Muscle of leg (tissue), 16 donors: ENCODE measurements around the gene ZNRF4. TPM values are rescaled to one million over a fixed set of nuclear protein-coding genes. Genes with fewer than 3 reads are reported as not detected.
"Not testable (repeated sequence)": the region's sequence is repeated elsewhere in the genome, so short reads cannot be mapped to it uniquely, and the experiment has no call there.

Source experiments
- DNase-seq: peaks from one replicate; pipeline ENCODE4 v3.0.0; 2013
- H3K27ac ChIP-seq: one replicate; pipeline ENCODE4 v1.5.1; 2013; ENCODE audit warnings: mild to moderate bottlenecking, low read length, control low read depth
- H3K27me3 ChIP-seq: one replicate; pipeline ENCODE4 v1.6.1; 2013; ENCODE audit warnings: low read length; ENCODE audit not compliant: control insufficient read depth, insufficient read depth
- H3K36me3 ChIP-seq: one replicate; pipeline ENCODE4 v1.6.1; 2013; ENCODE audit warnings: low read length; ENCODE audit not compliant: control insufficient read depth, insufficient read depth
- H3K4me1 ChIP-seq: one replicate; pipeline ENCODE4 v1.6.1; 2013; ENCODE audit warnings: low read length; ENCODE audit not compliant: control insufficient read depth, insufficient read depth
- H3K4me3 ChIP-seq: one replicate; pipeline ENCODE4 v1.5.1; 2013; ENCODE audit warnings: low read length, control low read depth
- H3K9me3 ChIP-seq: replicated peaks from 2 replicates; pipeline ENCODE4 v1.6.1; 2013; ENCODE audit warnings: low read depth, low read length; ENCODE audit not compliant: control insufficient read depth
- WGBS: methylation state at CpG from one replicate; pipeline ENCODE4 v1.1.5; 2013; ENCODE audit warnings: missing lambda C conversion rate; ENCODE audit not compliant: insufficient coverage; 5-methylcytosine and 5-hydroxymethylcytosine counted together
- long read RNA-seq, 11 donors: transcript quantifications; one replicate each; lab custom pipeline, GENCODE V29; 2026
- polyA plus RNA-seq, 8 donors: library from polyadenylated mRNA; unstranded; fragments of 120-200 nt; gene quantifications; one replicate each; pipeline versions ENCODE4 v1.2.1 to v1.2.3, GENCODE V29; 2013; ENCODE audit warnings: inconsistent platforms in 1 of 8, low replicate concordance in 1 of 8; ENCODE audit not compliant: insufficient read length in 8 of 8, insufficient read depth in 1 of 8
- total RNA-seq: library from RNA; stranded (reverse); fragments of 120-200 nt; gene quantifications from one replicate; pipeline ENCODE4 v1.2.4, GENCODE V29; 2013

Gene ZNRF4
- total RNA-seq (not detected), polyA plus RNA-seq (not detected)
- long read RNA-seq, donor 1: 0 reads
- long read RNA-seq, donor 2: 0 reads
- long read RNA-seq, donor 3: 0 reads
- long read RNA-seq, donor 4: 0 reads
- long read RNA-seq, donor 5: 0 reads
- long read RNA-seq, donor 6: 0 reads
- long read RNA-seq, donor 7: 0 reads
- long read RNA-seq, donor 8: 0 reads
- long read RNA-seq, donor 9: 0 reads
- long read RNA-seq, donor 10: 0 reads
- long read RNA-seq, donor 11, partial matches to known transcripts: 0 of 1 reads
- long read RNA-seq, donor 11, other reads (novel, unspliced or antisense): 0 of 1 reads

DNA sequence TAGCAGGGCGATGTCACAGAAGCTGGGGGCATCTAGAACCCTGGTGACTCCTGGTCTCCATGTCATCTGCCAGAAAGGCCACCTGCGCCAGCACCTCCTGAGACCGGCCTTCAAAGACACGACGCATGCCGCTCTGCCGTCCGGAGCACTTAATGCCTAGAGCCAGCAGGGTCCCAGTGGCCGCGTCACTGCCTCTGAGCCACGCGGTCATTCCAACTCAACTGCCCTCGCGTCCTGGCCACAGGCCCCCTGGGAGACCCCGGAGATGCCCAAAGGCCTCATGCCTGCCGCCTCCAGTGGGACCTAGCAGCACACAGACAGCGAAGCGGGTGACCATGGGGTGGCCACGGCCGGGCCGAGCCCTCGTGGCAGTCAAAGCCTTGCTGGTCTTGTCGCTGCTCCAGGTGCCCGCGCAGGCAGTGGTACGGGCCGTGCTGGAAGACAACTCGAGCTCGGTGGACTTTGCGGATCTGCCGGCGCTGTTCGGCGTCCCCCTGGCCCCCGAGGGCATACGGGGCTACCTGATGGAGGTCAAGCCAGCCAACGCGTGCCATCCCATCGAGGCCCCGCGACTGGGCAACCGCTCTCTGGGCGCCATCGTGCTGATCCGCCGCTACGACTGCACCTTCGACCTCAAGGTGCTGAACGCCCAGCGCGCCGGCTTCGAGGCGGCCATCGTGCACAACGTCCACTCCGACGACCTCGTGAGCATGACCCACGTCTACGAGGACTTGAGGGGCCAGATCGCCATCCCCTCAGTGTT is at the start of gene ZNRF4:
TSS of gene ZNRF4 (plus strand) at position 51 of the 763 bp plus-strand sequence. CDS start at position 126, 75 bp downstream.
- WGBS: 93% methylated on average over 62 of the region's 62 CpGs
- peaks cover 2% of the 10 kb centered on the region for H3K27me3 ChIP-seq

GRCh38 chr19:5406198-5406597 is 49.0 kb upstream of the ZNRF4 start:
- not testable (repeated sequence) for H3K27me3 ChIP-seq, H3K36me3 ChIP-seq, H3K4me3 ChIP-seq, H3K27ac ChIP-seq, H3K9me3 ChIP-seq, DNase-seq, H3K4me1 ChIP-seq
- no CpG with 5 or more reads among the region's 6 CpGs for WGBS

More for the DNA sequence above, at the start of gene ZNRF4:
- DNase-seq: no peak
- Histone ChIP-seq H3K9me3 (no peaks in the 10 kb centered on the region), H3K27ac (no peak within 1 kb of the TSS), H3K4me3 (no peak within 1 kb of the TSS), H3K36me3 (no peaks in the 10 kb centered on the region), H3K4me1 (no peaks in the 10 kb centered on the region)

DNA sequence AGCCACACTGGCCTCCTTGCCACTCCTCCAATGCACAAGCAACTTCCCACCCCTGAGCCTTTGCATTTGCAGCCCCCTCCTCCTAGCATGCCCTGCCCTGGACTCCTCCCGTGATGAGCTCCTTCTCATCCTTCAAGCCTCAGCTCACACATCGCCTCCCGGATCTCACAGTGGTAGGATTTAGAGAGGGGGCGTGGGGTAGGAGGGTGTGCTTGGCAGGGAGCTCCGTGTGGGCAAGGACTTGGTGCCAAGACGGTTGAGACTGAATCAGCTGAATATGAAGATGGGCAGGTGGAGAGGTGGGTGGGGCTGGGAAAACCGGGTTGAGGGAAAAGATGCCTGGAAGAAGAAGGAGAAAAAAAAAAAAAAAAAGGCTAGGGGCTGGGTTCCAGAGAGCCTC is 48.4 kb upstream of the ZNRF4 start:
- Histone ChIP-seq H3K4me3 (no peak overlapping the region), H3K4me1 (no peaks in the 10 kb centered on the region), H3K36me3 (no peaks in the 10 kb centered on the region), H3K27me3 (peaks cover 2% of the 10 kb centered on the region), H3K9me3 (no peaks in the 10 kb centered on the region), H3K27ac (no peak overlapping the region)
- WGBS: 51% methylated on average over 4 of the region's 7 CpGs
- DNase-seq: no peak

- no CpG with 5 or more reads among the region's 4 CpGs for WGBS
Measured at GRCh38 chr19:5407356-5407755, 47.9 kb upstream of the ZNRF4 start.

DNA sequence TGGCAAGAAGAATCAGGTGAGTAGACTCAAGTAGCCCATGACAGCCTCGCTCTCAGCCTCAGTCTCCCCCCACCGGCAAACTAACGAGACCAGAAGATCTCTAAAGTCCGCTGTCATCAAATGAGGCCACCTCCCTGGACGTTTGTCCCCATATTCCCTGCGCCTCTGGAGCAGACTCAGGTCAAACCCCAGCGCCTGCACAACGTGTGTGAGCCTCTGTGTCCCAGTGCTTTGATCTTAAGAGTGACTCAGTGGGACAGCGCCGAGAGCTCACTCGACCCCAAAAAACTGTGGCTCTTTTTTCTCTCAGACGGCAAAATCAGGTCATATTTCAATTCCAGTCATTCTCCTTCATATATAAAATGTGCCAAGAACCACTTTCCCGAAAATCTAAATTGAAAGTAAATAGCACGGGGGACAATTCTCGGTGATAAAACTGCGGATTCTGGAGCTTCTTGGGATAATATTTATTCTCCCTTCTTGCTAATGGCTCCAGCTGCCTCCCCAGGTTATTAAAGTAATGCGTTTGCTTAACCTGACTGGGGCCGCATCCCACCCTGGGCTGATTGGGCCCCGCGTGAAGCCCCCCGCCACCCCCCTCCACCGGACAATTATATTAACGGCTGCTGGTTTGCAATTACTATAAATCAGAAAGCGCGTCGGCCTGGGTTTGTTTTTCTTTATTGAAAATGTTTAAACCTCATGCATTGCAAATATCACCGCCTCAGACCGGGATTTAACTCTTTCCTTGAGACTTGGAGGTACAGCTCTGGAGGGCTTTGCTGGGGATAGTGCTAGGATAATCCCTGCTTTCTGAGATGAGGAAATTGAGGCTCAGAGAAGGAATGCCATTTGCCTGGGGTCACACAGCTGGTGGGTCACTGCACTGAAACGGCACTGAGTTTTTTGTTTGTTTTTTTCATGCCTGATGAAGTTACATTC is 37.5 kb upstream of the ZNRF4 start:
- Histone ChIP-seq H3K27me3 (peaks cover 18% of the 10 kb centered on the region), H3K4me1 (no peaks in the 10 kb centered on the region), H3K9me3 (no peaks in the 10 kb centered on the region), H3K4me3 (no peak overlapping the region), H3K27ac (no peak overlapping the region), H3K36me3 (no peaks in the 10 kb centered on the region)
- DNase-seq: no peak
- WGBS: 46% methylated on average over 14 of the region's 29 CpGs

More at GRCh38 chr19:5407356-5407755, 47.9 kb upstream of the ZNRF4 start:
- H3K4me3 ChIP-seq: no peak overlapping the region
- DNase-seq: no peak
- H3K36me3 ChIP-seq: no peaks in the 10 kb centered on the region
- no peaks in the 10 kb centered on the region for H3K4me1 ChIP-seq
- H3K9me3 ChIP-seq: no peaks in the 10 kb centered on the region
- no peak overlapping the region for H3K27ac ChIP-seq
- peaks cover 2% of the 10 kb centered on the region for H3K27me3 ChIP-seq

DNA sequence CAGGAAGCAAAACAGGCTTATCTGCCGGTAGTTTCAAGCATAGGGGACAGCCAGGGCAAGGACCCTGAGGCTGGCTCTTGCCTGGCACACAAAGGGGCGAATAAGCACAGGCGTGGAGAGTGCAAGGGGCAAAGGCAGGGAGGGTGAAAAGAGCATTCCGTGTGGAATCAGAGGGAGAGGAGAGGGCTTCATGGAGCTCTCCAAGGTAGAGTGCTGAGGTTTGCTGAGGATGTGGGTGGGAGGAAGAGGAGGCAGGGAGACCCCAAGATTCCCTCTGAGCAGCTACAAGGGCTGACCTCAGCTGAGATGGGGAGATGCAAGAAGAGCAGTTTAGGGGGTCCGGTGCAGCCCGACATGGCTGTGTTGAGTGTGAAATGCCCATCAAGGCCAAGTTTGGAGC is 36.5 kb upstream of the ZNRF4 start:
- Histone ChIP-seq H3K36me3 (no peaks in the 10 kb centered on the region), H3K9me3 (no peaks in the 10 kb centered on the region), H3K27ac (no peak overlapping the region), H3K4me1 (no peaks in the 10 kb centered on the region), H3K27me3 (peaks cover 18% of the 10 kb centered on the region), H3K4me3 (no peak overlapping the region)
- 60% methylated on average over 6 of the region's 6 CpGs for WGBS
- no peak for DNase-seq

- H3K27me3 ChIP-seq: peaks cover 20% of the 10 kb centered on the region
- no peaks in the 10 kb centered on the region for H3K4me1 ChIP-seq
- H3K4me3 ChIP-seq: no peak overlapping the region
- no peaks in the 10 kb centered on the region for H3K9me3 ChIP-seq
- 38% methylated on average over 2 of the region's 7 CpGs for WGBS
- H3K27ac ChIP-seq: no peak overlapping the region
- no peak for DNase-seq
- H3K36me3 ChIP-seq: no peaks in the 10 kb centered on the region
Measured at GRCh38 chr19:5420953-5421352, 34.3 kb upstream of the ZNRF4 start.

DNA sequence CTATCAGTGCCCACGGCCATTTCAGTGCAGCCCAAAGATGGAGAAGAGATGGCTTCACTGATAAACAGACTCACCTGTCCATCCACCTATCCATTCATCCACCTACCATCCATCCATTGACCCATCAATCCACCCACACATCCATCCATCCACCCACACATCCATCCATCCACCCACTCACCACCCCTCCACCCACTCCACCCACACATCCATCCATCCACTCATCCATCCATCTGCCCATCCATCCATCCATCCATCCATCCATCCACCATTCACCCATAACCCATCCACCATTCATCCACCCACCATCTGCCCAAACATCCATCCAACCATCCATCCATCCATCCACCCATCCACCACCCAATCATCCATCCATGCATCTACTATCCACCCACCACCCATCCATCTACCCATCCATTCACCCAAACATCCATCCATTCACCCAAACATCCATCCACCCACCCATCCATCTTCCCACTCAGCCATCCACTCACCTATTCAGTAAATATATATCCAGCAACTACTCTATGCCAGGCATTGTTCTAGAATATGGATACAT is 31.6 kb upstream of the ZNRF4 start:
- no peaks in the 10 kb centered on the region for H3K36me3 ChIP-seq
- no peaks in the 10 kb centered on the region for H3K9me3 ChIP-seq
- WGBS: 75% methylated on average over 1 of the region's 1 CpG
- H3K4me1 ChIP-seq: no peaks in the 10 kb centered on the region
- no peak for DNase-seq
- peaks cover 11% of the 10 kb centered on the region for H3K27me3 ChIP-seq
- no peak overlapping the region for H3K4me3 ChIP-seq
- no peak overlapping the region for H3K27ac ChIP-seq

GRCh38 chr19:5424192-5424973 is 30.8 kb upstream of the ZNRF4 start:
- no peak overlapping the region for H3K4me3 ChIP-seq
- 66% methylated on average over 2 of the region's 12 CpGs for WGBS
- H3K27ac ChIP-seq: no peak overlapping the region
- peaks cover 6% of the 10 kb centered on the region for H3K27me3 ChIP-seq
- no peaks in the 10 kb centered on the region for H3K9me3 ChIP-seq
- no peak for DNase-seq
- H3K4me1 ChIP-seq: no peaks in the 10 kb centered on the region
- no peaks in the 10 kb centered on the region for H3K36me3 ChIP-seq
